Chondrocyte (in vitro differentiated cells): ENCODE measurements around the gene GCNT4. TPM values are rescaled to one million over a fixed set of nuclear protein-coding genes. Genes with fewer than 3 reads are reported as not detected.
"Not testable (repeated sequence)": the region's sequence is repeated elsewhere in the genome, so short reads cannot be mapped to it uniquely, and the experiment has no call there.

Source experiments
- DNase-seq: peaks from one replicate; pipeline ENCODE4 v3.0.0; 2021; ENCODE audit warnings: mixed read lengths, low spot score
- H3K27ac Mint-ChIP-seq: one replicate; pipeline ENCODE4 v1.8.0; 2021; ENCODE audit warnings: mild to moderate bottlenecking, moderate library complexity, mixed read lengths; ENCODE audit not compliant: unreplicated experiment
- H3K27me3 Mint-ChIP-seq: 2 replicates; pipeline ENCODE4 v1.8.0; 2021; ENCODE audit warnings: low read depth, mixed read lengths
- H3K36me3 Mint-ChIP-seq: 2 replicates; pipeline ENCODE4 v1.8.0; 2021; ENCODE audit warnings: low read depth, mixed read lengths
- H3K4me1 Mint-ChIP-seq: 2 replicates; pipeline ENCODE4 v1.8.0; 2021; ENCODE audit warnings: low read depth, mild to moderate bottlenecking, mixed read lengths
- H3K4me3 Mint-ChIP-seq: one replicate; pipeline ENCODE4 v1.8.0; 2021; ENCODE audit warnings: mild to moderate bottlenecking, moderate library complexity, mixed read lengths; ENCODE audit not compliant: unreplicated experiment
- H3K9me3 Mint-ChIP-seq: 2 replicates; pipeline ENCODE4 v1.8.0; 2021; ENCODE audit warnings: low read depth, mixed read lengths
- total RNA-seq: library from RNA; stranded (reverse); gene quantifications from 3 replicates; pipeline ENCODE4 v1.2.1, GENCODE V29; 2021
- TF ChIP-seq, protein P1 (sequence below): fragments of 200-600 bp; sonication (generic); IDR thresholded peaks from 2 replicates; pipeline ENCODE4 v1.5.0; 2021; ENCODE audit warnings: antibody characterized with exemption, mild to moderate bottlenecking, moderate library complexity

Gene GCNT4
- total RNA-seq, 1 donor from 2014 or later = 2.6 TPM

DNA sequence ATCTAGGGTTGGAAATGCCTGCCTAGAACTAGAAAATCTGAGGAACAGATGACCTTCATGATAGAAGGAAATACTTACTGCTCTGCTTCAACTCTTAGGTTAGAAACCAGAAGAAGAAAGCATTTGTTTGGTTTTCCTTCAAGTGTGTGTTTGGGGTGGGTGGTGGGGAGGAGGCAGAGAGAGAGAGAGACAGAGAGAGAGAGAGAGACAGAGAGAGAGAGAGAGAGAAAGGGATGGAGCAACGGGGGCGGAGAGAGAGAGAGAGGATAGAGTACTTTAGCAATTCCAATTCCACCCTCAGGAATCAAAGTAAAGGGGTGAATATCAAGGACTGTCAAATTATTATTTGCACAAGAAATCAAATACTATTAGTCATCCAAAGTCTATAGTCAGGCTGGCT is 29.2 kb upstream of the GCNT4 start:
- TF ChIP-seq, protein P1, sequence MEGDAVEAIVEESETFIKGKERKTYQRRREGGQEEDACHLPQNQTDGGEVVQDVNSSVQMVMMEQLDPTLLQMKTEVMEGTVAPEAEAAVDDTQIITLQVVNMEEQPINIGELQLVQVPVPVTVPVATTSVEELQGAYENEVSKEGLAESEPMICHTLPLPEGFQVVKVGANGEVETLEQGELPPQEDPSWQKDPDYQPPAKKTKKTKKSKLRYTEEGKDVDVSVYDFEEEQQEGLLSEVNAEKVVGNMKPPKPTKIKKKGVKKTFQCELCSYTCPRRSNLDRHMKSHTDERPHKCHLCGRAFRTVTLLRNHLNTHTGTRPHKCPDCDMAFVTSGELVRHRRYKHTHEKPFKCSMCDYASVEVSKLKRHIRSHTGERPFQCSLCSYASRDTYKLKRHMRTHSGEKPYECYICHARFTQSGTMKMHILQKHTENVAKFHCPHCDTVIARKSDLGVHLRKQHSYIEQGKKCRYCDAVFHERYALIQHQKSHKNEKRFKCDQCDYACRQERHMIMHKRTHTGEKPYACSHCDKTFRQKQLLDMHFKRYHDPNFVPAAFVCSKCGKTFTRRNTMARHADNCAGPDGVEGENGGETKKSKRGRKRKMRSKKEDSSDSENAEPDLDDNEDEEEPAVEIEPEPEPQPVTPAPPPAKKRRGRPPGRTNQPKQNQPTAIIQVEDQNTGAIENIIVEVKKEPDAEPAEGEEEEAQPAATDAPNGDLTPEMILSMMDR = no peak
- no peaks in the 10 kb centered on the region for H3K9me3 Mint-ChIP-seq
- H3K4me3 Mint-ChIP-seq = no peak overlapping the region
- H3K27ac Mint-ChIP-seq = no peak overlapping the region
- no peaks in the 10 kb centered on the region for H3K4me1 Mint-ChIP-seq
- no peaks in the 10 kb centered on the region for H3K27me3 Mint-ChIP-seq
- DNase-seq = no peak
- H3K36me3 Mint-ChIP-seq = no peaks in the 10 kb centered on the region

DNA sequence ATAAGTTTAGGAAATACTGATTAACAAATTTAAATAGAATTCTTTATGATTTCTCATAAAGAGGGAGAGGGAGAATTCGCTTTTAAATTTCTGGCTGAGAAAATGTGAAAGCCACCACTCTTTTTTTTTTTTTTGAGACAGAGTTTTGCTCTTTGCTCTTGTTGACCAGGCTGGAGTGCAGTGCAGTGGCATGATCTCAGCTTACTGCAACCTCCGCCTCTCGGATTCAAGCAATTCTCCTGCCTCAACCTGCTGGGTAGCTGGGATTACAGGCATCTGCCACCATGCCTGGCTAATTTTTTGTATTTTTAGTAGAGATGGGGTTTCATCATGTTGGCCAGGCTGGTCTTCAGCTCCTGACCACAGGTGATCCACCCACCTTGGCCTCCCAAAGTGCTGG is 27.0 kb upstream of the GCNT4 start:
- not testable (repeated sequence) for DNase-seq, H3K9me3 Mint-ChIP-seq, H3K4me1 Mint-ChIP-seq, H3K4me3 Mint-ChIP-seq, H3K27ac Mint-ChIP-seq, H3K36me3 Mint-ChIP-seq, H3K27me3 Mint-ChIP-seq

DNA sequence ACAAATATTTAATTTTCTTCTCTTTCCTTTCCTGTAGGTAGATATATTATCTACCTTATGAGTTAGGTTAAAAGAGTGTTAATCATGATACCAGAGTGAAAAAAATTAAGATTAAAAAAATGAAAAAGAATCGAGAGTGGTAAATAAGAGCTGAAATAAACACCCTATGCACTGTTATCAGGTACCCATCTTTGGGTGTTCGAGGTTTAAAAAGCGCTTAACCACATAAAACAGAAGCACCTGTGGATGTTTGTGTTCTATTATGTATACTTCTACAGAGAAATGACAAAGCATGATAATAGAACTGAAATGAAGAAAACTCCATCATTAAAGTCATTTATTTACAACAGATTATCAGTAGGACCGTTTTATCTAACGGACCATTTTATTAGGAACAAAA is 25.7 kb upstream of the GCNT4 start:
- Mint-ChIP-seq H3K9me3 (no peaks in the 10 kb centered on the region), H3K27ac (no peak overlapping the region), H3K4me1 (no peaks in the 10 kb centered on the region), H3K36me3 (no peaks in the 10 kb centered on the region), H3K27me3 (no peaks in the 10 kb centered on the region), H3K4me3 (no peak overlapping the region)
- TF ChIP-seq, protein P1 = no peak
- no peak for DNase-seq

DNA sequence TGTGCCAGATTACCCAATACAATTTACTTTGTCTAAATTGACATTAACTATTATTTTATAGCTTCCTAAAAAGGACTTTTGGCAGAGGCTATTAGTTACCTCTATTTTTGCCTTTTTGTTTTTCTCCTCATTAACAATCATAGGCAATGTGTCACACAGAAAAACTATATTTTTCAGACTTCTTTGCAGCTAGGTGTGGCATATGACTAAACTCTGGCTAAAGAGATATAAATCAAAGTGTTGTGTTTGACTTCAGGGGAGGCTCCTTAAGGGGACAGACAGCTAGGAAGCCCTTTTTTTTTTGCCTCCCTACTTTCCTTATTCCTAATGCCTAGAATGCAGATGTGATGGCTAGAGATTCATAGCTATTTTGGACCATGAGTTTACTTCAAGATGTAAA is 19.7 kb upstream of the GCNT4 start:
- TF ChIP-seq, protein P1 = no peak
- Mint-ChIP-seq H3K27ac (no peak overlapping the region), H3K4me3 (no peak overlapping the region)

DNA sequence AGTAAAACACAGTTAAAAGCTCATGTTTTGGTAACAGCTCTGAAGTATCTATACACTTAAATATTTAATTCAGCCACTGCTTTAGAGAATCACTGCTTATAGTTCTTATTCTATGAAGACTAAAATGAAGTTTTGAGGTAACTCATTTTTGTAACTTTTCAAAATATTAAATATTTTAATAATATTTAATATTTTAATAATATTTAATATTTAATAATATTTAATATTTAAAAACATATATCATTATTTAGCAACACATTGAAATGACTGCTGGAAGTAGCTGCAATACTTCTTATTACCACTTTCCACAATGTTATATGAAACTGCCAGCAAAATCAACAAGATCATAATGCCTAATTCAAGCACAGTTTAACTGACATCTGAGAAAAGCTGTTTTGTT is 18.7 kb upstream of the GCNT4 start:
- TF ChIP-seq, protein P1 = no peak

More for the DNA sequence above, 19.7 kb upstream of the GCNT4 start:
- Mint-ChIP-seq H3K36me3 (no peaks in the 10 kb centered on the region), H3K9me3 (no peaks in the 10 kb centered on the region), H3K27me3 (no peaks in the 10 kb centered on the region), H3K4me1 (no peaks in the 10 kb centered on the region)
- no peak for DNase-seq

DNA sequence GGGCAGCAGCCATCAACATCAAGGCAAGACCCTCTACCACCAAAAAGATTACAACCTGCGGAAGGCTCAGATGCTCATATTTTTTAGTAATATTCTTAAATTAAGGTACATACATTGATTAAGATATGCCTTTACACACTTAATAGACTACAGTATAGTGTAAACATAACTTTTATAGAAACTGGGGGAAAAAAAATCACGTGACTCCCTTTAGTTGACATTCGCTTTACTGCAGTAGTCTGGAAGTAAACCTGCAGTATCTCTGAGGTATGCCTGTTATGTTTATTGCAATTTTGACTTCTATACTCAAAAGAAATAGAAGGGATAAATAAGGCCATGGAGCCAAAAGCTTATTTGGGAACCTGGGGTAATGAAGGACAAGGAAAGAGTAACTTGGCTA is 15.1 kb upstream of the GCNT4 start:
- no peaks in the 10 kb centered on the region for H3K4me1 Mint-ChIP-seq
- TF ChIP-seq, protein P1 = no peak
- H3K4me3 Mint-ChIP-seq = no peak overlapping the region
- H3K36me3 Mint-ChIP-seq = no peaks in the 10 kb centered on the region
- DNase-seq = no peak
- H3K9me3 Mint-ChIP-seq = no peaks in the 10 kb centered on the region
- H3K27me3 Mint-ChIP-seq = no peaks in the 10 kb centered on the region
- H3K27ac Mint-ChIP-seq = no peak overlapping the region

More for the DNA sequence above, 18.7 kb upstream of the GCNT4 start:
- no peaks in the 10 kb centered on the region for H3K27me3 Mint-ChIP-seq
- no peaks in the 10 kb centered on the region for H3K9me3 Mint-ChIP-seq
- no peak overlapping the region for H3K27ac Mint-ChIP-seq
- H3K4me1 Mint-ChIP-seq = no peaks in the 10 kb centered on the region
- H3K36me3 Mint-ChIP-seq = no peaks in the 10 kb centered on the region
- H3K4me3 Mint-ChIP-seq = no peak overlapping the region
- DNase-seq = no peak
